ENCODE results near the gene RAB3C.

RAB3C gene

DNA sequence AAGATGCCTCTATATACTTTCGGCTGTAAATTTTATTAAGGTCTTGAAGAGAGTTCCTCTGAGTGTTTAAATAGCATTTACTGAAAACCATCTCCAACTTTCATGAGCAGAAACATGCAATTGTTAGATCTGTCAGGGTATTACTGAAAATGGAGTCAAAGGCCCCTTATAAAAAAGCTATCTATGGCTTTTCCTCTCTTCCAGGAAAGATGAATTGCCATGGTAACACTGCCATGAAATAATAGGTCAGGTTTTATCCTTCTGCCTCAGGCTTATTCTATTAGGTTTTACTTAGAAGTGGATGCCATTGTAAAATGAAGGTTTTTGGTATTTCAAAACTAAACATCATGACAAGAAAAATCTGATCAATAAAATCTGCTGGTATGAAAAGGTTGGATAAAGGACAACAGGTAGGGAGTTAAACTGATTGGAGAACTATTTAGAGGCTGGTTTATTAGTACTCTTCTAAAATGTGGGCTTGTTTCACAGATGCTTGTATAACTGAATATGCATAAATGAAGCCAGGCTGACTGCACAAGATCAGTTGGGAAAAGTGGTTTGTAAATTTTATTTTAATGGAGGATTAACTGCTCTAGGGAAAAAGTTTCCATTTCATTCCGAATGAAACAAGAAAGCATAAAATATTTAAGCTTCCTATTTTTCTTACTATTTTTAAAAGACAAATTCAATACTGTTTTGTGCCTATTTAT is 135.5 kb downstream of the RAB3C start:
- in situ Hi-C loops (cut with MboI; ENCODE audit: low sequenced_read_pairs) = no loop called here

DNA sequence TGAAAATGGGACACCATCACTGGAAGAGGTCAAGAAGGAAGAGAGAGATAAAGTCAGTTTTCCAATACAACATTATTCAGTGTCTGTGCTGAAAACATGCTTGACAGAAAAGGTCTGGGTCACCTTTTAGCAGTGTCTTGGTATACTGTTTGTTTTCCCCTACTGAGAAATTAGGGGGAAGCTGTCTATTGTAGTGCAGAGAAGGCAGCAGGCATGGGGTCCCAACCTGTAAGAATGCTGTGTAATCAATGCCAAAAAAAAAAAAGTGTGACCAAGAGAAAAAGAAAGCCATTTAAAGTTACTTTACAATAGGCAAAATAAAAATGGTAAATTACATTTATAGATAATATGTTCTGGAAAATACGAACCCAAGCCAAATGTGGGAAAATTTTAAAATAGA is 139.3 kb downstream of the RAB3C start:
- in situ Hi-C loops (cut with MboI; ENCODE audit: low sequenced_read_pairs) = no loop called here

DNA sequence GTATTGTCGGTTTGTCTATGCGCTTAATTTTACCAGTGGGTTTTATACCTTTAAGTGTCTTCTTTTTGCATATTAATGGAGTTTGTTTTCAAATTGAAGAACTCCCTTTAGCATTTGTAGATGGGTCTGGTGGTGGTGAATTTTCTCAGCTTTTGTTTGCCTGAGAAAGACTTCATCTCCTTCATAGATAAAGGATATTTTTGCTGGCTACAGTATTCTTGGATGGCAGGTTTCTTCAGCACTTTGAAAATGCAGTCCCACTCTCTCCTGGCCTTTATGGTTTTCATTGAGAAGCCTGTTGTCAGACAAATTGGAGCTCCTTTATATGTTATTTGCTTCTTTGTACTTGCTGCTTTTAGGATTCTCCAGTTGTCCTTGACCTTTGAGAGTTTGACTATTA is 142.1 kb downstream of the RAB3C start:
- in situ Hi-C loops (cut with MboI; ENCODE audit: low sequenced_read_pairs) = no loop called here

DNA sequence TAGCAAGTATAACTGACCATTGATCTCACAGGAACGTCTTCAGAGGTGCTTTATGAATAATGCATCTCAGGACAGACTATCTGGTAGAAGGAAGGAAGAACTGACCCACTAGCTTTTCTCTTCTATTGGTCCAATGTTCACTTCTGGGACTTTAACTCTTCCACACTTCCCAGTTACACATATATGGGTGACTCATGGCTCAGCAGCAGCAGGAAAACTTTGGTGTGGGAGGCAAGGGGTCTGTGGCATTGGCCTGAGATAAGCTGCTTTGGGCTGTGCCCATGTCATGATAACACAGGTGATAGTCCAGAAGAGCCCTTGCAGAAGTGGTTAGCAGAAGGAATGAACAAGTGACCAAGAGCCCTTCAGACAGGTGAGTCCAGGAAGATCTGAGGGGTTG is 148.8 kb downstream of the RAB3C start:
- in situ Hi-C loops (cut with MboI; ENCODE audit: low sequenced_read_pairs) = no loop called here

DNA sequence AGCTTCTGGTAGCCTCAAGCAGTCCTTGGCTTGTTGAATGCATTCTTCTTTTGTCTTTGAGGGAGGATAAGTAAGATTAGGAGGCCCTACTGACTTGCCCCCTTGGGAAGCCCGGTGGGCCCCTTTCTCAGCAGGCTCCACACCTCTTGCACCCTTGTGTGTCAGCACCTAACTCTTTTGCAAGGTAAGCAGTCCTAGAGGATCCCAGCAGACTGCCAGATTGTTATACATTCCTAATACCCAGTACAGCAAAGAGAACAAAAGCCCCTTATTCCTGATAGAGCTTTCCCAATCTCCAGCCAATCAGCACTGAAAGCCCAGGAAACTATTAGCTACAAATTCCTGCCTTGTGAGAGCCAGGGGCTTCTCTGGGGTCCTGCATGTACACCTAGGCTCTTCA is 152.8 kb downstream of the RAB3C start:
- in situ Hi-C loops (cut with MboI; ENCODE audit: low sequenced_read_pairs) = no loop called here

DNA sequence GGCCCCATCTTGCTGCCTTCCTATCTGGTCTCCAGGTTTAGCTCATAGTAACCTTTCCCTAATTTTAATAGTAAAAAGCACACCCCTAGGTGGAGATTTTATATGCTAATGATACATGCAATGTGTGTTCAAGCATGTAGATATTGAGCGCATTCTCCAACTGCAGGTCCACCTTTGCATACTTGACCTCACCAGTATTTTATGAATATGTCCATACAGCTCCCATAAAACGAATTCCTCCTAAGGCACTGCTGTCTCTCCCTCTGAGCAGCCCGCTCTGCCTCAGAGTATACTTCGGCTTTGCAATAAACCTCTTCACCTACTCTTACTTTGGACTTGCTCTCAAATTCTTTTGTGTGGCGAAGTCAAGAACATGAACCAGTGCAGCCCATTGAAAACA is 153.3 kb downstream of the RAB3C start:
- in situ Hi-C loops (cut with MboI; ENCODE audit: low sequenced_read_pairs) = no loop called here

DNA sequence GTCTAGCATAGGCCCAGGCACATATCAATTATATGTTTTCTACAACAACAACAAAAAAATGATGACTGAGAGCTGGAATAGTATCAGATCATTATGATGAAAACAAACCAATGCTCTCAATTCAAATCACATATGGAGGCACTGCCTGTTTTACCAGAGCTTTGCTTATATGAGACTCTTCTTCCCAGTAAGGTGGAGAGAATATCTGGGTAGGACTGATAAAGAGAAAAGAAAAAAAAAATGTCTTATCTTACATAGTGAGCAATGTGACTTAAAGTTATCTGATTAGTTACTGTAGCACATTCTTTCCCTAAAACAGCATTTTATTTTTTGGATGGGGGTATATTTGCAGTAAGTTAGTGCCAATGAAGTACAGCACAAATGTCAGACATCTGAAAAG is 154.8 kb downstream of the RAB3C start:
- in situ Hi-C loops (cut with MboI; ENCODE audit: low sequenced_read_pairs) = no loop called here

DNA sequence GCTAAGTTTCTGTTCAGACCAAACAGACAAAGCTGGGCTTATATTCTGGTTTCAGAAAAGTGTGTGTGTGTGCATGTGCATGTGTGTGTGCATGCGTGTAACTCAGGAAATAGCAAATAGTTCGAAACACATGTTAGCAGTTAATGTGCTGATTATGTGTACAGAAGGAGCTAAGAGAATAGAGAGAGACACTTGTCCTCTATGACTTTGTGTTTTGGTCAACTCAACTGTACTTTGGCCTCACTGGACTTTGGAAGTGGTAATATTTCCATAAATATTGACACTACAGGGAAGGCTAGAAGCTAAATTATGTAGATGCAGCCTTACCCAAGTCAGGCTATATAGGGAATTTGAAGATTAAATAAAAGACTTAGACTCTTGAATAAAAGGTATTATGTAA is 155.5 kb downstream of the RAB3C start:
- in situ Hi-C loops (cut with MboI; ENCODE audit: low sequenced_read_pairs) = no loop called here

DNA sequence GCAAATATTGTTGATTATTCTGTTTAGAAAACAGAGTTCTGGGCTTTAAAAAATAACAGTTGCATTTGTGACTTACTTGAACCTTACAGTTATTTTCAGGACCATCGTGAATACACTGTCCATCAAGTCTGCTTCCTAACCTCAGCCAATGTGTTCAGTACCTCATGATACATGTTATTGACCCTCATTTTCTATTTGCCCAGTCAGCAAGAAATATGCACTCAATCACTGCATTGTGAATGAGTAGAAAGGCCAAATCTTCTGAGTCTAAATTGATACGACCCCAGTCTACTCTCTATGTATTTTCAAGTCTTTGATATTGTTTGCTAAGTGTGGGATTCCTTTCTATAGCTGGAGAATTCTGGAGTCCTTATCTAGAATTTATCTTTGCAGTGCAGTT is 156.2 kb downstream of the RAB3C start:
- in situ Hi-C loops (cut with MboI; ENCODE audit: low sequenced_read_pairs) = no loop called here

DNA sequence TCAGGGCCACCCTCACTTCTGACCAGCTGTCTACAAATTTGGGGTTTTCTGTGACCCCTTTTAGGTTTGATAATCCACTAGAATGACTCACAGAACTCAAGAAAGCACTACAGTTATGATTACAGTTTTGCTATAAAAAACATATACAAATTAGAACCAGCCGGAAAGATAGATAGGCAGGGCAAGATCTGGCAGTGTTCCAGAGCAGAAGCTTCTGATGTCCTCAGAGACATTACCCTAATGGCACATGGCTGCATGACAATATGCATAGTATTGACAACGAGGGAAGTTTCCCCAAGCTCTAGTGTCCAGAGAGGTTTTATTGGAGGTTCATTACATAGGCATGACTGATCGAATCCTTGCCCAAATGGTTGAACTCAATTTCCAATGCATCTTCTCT is 158.1 kb downstream of the RAB3C start:
- in situ Hi-C loops (cut with MboI; ENCODE audit: low sequenced_read_pairs) = no loop called here

DNA sequence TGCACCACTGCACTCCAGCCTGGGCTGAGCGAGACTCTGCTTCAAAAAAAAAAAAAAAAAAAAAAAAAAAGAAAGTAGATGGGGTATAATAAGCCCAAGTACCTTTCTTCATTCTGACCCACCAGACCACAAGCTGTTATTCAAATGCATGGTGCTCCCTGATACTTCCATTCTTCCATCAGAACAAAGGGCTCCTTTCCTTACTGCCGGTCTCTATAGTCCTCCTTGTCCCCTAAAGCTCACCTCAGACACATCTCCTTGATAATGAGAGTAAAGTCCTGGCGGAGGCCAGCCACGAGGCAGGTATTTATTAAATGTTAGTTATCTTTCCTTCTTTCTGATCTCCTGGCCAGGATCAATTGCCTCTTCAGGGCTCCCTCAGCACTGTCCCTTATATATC is 162.5 kb downstream of the RAB3C start:
- in situ Hi-C loops (cut with MboI; ENCODE audit: low sequenced_read_pairs) = no loop called here

DNA sequence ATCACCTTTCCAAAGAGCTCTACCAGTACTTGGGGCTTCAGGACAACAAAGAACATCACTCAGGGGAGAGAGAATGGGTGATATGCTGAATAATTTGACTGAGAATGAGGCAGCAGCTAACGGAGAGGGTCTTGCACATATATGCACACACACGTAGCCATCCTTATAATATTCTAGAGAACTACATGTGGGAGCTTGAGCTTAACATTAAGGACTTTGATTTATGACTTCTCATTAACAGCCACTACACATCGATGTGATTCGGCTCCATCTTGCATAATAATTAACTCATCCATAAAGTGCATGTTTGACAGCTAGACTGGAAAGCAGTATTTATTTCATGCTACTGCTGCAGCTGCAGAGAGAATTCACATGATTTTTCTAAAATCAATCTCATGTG is 163.4 kb downstream of the RAB3C start:
- in situ Hi-C loops (cut with MboI; ENCODE audit: low sequenced_read_pairs) = no loop called here

DNA sequence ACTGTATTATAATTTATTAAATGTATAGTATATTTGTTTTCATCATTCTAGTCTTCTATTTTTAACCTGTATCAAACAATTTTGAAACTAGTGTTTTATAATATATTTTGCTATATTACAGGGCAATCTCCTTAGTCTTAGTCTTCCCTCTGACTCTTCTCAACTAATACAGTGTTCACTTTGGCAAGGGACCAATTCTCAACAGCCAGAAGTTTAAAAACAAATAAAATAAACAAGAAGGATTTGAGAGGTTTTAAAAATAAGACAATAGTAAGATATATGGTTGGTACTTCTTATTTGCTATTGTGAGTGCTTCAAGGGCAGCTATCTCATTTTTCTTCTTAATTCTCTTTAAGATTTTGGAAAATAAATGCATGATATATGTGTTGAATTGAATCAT is 167.2 kb downstream of the RAB3C start:
- in situ Hi-C loops (cut with MboI; ENCODE audit: low sequenced_read_pairs) = no loop called here

DNA sequence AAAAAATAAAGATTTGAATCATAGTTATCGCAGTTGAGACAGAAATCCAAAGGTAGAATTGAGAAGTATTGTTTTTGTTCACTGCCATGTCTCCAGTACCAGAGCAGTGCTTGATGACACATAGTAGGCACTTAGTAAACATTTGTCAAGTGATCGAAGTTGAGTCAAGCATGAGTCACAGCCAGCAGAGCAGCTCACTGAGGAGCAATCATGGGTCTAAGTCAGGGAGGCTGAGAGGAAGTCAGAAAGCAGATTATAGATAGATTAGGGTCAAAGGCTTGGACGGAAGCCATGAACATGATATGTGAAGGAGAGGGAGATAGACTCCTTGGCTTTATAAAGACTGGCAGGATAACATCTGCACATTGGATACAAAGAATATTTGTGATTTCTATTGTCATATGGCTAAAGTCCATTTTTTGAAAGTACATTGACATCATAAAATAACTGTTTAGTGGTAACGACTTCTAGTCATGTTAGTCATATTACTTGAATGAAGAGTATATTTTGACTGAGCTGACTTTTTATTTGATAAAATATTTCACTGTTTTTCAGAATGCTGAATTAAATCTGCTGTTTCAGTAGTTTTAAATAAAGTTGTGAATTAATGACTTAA is 168.5 kb downstream of the RAB3C start:
- in situ Hi-C loops (cut with MboI; ENCODE audit: low sequenced_read_pairs) = no loop called here

DNA sequence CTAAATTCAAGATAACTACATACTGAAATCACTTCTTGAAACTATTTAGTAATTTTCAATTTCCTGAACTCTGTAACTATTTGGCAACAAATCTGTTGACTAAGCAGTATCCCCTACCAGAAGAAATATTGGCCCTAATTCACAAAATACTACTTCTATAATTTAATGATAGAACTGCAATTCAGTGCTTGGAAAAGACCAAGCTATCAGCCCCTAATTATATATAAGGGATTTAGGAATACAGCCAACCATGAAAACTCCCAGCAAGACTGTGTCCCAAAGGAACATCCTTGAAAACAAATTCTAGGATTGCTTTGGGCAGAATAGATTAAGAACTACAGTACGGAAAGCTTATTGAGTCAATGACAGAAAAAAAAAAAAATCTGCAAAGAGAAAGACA is 169.2 kb downstream of the RAB3C start:
- in situ Hi-C loops (cut with MboI; ENCODE audit: low sequenced_read_pairs) = no loop called here

DNA sequence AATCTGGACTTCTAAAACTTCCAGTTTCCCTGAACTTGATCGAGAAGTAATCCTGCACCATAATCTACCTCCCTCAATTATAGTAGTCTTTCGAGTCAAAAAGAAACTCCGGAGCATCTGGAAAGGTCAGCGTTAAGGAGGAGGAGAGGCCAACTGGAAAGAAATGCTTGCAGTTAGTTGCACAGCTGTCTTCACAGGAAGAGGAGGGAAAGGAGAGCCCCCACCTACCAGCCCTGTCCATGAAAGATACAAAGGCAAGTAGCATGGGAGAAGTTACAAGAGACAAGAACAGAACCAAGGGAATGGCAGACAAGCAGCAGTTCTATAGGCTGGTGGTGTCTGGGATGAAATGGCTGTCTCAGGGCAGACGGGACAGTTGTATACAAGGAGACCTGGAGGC is 170.6 kb downstream of the RAB3C start:
- in situ Hi-C loops (cut with MboI; ENCODE audit: low sequenced_read_pairs) = no loop called here

DNA sequence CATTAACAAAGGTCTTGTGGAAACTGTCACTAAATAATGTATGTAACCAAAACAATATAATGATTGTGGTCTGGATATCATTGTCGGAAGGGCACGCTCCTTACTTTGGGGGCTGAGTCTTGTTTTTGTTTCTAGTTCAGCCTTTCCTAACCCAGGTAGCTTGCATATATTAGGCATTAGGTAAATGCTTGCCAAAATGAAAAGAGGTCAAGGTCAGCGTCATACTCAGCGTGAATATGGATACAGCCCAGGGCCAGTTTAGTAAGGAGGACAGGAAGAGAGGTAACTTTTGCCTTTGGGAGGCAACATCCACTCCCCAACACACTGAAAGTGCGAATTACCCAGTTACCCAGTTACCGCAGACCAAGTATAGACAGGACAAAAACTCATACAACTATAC is 171.4 kb downstream of the RAB3C start:
- in situ Hi-C loops (cut with MboI; ENCODE audit: low sequenced_read_pairs) = no loop called here

DNA sequence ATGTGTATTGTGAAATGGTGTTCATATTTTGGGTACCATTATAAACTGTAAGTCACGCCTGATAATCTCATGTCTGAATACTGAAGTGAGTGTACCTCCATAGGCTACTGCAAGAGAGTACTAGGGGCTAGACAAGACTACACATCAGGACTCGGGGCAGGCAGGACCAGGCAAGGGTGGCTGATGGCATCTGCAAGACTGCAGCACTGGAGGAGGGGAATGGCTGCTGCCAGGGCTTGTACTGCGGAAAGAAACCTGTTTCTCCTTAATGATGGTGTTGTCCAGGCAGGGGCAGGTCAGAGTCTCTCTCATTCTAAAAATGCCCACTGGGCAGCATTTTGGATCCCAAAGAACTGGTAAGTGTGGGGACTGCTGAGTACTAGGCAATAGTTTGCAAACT is 172.5 kb downstream of the RAB3C start:
- in situ Hi-C loops (cut with MboI; ENCODE audit: low sequenced_read_pairs) = no loop called here

DNA sequence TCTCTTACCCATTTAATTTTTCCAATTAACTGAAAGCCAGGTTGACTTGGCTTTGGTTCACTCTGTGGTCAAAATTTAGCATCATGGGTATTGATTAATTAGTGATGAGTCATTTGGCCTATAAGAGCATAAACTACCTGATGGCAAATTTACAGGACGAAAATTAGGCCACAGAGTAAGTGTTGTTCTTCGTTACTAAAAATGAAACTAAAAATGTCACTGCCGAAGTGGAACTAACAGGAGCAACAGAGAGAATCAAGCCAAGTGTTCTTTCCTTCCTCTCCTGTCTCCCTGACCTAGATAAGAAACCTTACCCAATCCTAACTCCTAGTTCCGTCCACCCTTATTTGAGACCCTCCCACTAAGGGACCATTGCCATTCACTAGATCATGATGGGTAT is 176.9 kb downstream of the RAB3C start:
- in situ Hi-C loops (cut with MboI; ENCODE audit: low sequenced_read_pairs) = no loop called here

DNA sequence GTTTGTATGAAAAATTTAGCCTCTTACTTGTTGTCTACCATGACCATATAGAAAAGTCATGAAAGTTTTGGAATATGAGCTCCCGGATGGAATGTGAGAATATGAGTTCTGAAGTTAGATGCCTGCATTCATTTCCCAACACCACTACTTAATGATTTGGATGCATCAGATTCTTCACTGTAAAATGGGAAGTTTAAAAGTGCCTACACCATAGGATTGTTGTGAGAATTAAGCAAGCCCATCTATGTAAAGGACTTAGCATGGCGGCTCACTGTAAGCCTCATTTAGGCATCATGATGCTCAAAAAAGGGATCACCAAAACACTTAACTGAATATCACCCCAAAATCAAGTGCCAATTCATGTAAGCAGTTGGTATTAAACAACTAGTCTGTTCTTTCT is 177.3 kb downstream of the RAB3C start:
- in situ Hi-C loops (cut with MboI; ENCODE audit: low sequenced_read_pairs) = no loop called here

DNA sequence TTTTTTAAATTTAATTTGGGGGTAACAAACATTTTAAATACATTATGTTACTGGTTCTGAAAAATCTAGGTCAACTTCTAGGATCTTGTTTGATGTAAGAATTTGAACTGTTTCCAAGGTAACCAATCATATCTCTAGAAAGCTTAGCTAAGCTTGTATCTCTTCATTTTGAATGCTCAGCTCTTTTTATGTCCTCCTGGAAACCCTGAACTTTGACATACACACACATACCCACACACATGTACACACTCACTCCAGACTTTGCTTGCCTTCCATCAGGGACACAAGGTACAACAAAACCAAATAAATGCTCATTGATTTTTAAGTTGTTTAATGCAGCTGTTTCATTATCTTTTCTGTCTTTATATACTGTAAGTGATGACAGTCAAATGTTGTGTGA is 178.5 kb downstream of the RAB3C start:
- in situ Hi-C loops (cut with MboI; ENCODE audit: low sequenced_read_pairs) = no loop called here

DNA sequence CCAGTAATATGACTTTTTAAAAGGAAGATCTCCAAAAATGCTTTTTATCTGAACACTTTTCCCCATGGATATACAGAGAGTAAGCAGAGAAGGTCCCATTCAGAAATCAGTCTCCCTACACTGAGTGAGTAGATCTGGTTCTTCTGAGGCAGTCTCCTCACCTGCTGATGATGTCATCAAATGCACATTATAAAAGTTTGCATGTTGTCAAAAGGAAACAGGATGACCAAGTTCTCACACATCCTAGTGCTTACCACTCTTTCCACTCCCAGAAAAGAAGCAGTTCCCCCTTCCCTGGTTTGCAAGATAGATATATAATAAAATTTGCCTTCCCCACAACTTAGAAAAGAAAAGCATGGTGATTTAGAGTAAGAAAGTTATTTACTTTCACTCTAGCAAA is 180.5 kb downstream of the RAB3C start:
- in situ Hi-C loops (cut with MboI; ENCODE audit: low sequenced_read_pairs) = no loop called here

DNA sequence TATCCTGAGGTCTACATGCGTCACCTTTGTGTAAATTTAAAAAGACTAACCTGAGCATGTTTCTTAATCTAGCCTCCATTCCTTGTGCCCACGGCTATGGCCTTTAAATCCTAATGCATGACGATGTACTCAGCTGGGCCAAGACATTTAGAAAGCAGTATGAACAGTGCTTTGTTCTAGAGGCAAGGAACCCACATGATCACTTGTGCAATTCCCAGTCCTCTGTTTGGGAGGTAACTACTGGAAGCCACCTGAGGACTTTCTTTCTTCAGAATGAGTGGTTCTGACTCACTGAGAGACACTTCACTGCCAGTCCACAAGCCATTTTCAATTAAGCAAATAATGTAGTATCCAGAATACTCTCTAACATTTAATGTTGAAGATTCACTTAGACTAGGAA is 181.3 kb downstream of the RAB3C start:
- in situ Hi-C loops (cut with MboI; ENCODE audit: low sequenced_read_pairs) = no loop called here
